ENCODE data around the gene ICAM3.
"Not testable (repeated sequence)": the region's sequence is repeated elsewhere in the genome, so short reads cannot be mapped to it uniquely, and the experiment has no call there.

Gene ICAM3, protein sequence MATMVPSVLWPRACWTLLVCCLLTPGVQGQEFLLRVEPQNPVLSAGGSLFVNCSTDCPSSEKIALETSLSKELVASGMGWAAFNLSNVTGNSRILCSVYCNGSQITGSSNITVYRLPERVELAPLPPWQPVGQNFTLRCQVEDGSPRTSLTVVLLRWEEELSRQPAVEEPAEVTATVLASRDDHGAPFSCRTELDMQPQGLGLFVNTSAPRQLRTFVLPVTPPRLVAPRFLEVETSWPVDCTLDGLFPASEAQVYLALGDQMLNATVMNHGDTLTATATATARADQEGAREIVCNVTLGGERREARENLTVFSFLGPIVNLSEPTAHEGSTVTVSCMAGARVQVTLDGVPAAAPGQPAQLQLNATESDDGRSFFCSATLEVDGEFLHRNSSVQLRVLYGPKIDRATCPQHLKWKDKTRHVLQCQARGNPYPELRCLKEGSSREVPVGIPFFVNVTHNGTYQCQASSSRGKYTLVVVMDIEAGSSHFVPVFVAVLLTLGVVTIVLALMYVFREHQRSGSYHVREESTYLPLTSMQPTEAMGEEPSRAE

GRCh38 chr19:10339380-10339960 lies at the start of gene ICAM3:
Gene ICAM3, minus strand, starts transcription at chr19:10339624. Its CDS starts 10 bp downstream, at chr19:10339614.
- peak within 1 kb of the TSS; percentile 53 for H3K9ac ChIP-seq (ENCODE audit: low read depth, low read length)
- no peak within 1 kb of the TSS; the same call in 1 of the 2 replicates for H3K4me3 ChIP-seq (ENCODE audit: low read length)
- H3K27ac ChIP-seq (ENCODE audit: low read length): no peak within 1 kb of the TSS

DNA sequence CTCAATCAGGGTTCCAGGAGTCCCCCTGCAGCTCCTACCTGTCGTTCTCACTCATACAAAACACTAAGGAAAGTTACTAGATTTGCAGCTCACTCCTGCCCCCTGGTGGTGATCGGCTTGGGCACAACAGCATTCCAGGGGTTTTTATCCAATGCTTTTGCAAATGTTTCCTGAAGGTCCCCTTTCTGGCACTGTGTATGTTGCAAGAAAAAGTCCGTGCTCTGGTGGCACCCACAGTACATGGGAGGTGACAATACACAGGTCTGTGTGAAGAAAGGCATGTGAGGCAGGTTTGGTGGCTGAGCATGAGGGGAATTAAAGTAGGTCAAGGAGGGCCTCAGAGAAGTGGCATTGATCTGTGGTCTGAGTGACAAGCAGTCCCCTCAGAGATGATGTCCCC lies 49.5 kb upstream of the ICAM3 start:
- H3K9ac ChIP-seq (ENCODE audit: low read depth, low read length): no peak overlapping the region

More at GRCh38 chr19:10339380-10339960, at the start of gene ICAM3:
- H3K9me3 ChIP-seq (ENCODE audit: insufficient read depth, low read depth, low read length): no peaks in the 10 kb centered on the region
- H3K4me1 ChIP-seq (ENCODE audit: insufficient read depth, low read length): peaks cover 12% of the 10 kb centered on the region; the same call in 1 of the 2 replicates
- no peaks in the 10 kb centered on the region for H3K36me3 ChIP-seq (ENCODE audit: insufficient read depth, low read depth, low read length)
- H3K27me3 ChIP-seq (ENCODE audit: insufficient read depth, low read length): peaks cover 2% of the 10 kb centered on the region

DNA sequence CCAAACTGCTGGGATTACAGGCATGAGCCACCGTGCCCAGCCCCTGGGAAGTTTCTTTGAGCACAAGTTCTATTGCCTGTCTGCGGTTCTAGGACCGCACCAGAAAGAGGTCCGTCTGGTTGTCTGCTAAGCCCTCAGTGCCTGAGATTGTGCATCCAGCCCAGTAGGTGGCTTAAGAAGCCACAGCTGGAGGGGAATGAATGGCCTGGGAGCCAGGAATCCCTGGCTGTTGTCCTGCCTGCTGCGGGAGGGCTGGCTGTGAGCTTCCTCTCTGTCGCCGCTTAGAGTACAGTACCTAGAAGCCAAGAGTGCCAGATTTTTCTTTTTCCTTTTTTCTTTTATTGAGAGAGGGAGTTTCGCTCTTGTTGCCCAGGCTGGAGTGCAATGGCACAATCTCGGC lies 45.2 kb upstream of the ICAM3 start:
- Histone ChIP-seq H3K9me3 (ENCODE audit: insufficient read depth, low read depth, low read length) (no peaks in the 10 kb centered on the region), H3K9ac (ENCODE audit: low read depth, low read length) (no peak overlapping the region), H3K36me3 (ENCODE audit: insufficient read depth, low read depth, low read length) (no peaks in the 10 kb centered on the region), H3K4me3 (ENCODE audit: low read length) (no peak overlapping the region), H3K27me3 (ENCODE audit: insufficient read depth, low read length) (no peaks in the 10 kb centered on the region), H3K27ac (ENCODE audit: low read length) (no peak overlapping the region), H3K4me1 (ENCODE audit: insufficient read depth, low read length) (0 out of 2 replicates have a peak, but pooled peaks cover 2% of the 10 kb centered on the region)

More for the DNA sequence above, 49.5 kb upstream of the ICAM3 start:
- Histone ChIP-seq H3K4me3 (ENCODE audit: low read length) (no peak overlapping the region), H3K27me3 (ENCODE audit: insufficient read depth, low read length) (no peaks in the 10 kb centered on the region), H3K27ac (ENCODE audit: low read length) (no peak overlapping the region), H3K36me3 (ENCODE audit: insufficient read depth, low read depth, low read length) (peaks cover 23% of the 10 kb centered on the region), H3K9me3 (ENCODE audit: insufficient read depth, low read depth, low read length) (no peaks in the 10 kb centered on the region), H3K4me1 (ENCODE audit: insufficient read depth, low read length) (no peaks in the 10 kb centered on the region)

DNA sequence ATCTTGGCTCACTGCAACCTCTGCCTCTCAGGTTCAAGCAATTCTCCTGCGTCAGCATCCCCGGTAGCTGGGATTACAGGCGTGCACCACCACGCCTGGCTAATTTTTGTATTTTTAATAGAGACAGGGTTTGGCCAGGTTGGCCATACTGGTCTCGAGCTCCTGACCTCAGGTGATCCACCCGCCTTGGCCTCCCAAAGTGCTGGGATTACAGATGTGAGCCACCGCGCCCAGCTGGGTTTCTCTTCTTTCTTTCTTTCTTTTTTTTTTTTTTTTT lies 43.7 kb upstream of the ICAM3 start:
- not testable (repeated sequence) for H3K9me3 ChIP-seq (ENCODE audit: insufficient read depth, low read depth, low read length); H3K4me1 ChIP-seq (ENCODE audit: insufficient read depth, low read length); H3K27ac ChIP-seq (ENCODE audit: low read length); H3K9ac ChIP-seq (ENCODE audit: low read depth, low read length); H3K27me3 ChIP-seq (ENCODE audit: insufficient read depth, low read length); H3K36me3 ChIP-seq (ENCODE audit: insufficient read depth, low read depth, low read length); H3K4me3 ChIP-seq (ENCODE audit: low read length)

DNA sequence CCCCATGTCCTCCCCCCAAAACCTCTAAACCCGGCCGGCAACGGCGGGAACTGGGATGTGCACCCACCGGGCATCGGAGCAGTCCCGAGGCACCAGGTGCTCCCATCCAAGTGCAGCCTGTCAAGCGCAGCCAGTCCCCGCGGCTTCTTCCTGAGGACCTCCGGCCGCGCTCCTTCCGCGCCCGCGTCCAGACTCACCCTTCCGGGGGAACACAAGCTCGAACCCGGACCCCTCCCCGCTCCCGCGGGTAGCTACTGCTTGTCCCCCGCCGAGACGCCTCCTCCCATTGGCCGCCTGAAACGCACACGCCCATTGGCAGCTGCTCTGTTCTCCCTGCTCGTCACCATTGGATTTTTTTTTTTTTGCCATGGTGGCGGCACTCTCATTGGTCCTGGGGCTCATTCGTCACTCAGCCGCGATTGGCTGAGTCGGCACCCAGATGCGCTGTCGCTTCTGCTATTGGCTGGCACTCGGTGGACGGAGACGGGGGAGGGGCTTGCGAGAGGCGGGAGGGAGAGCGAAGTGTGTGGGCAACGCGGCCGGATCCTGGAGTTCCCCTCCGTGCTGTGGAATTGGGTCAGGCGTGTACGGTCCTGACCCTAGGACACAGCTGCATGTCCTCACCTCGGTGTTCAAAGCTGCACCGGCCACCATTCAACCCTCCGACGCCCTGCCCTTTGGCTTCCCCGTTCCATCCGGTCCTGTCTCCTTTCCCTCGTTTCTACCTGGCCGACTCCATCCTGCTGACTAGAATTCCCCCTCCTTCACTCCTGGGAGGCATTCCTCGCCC lies 41.1 kb upstream of the ICAM3 start, which contains the start of gene TYK2:
TYK2 (minus strand) TSS at position 260 of the 790 bp plus-strand sequence. CDS start 2,166 bp downstream, outside the sequence.
- Histone ChIP-seq H3K9me3 (ENCODE audit: insufficient read depth, low read depth, low read length) (no peaks in the 10 kb centered on the region), H3K9ac (ENCODE audit: low read depth, low read length) (peak within 1 kb of the TSS; percentile 85; the same call in 1 of the 2 replicates), H3K4me1 (ENCODE audit: insufficient read depth, low read length) (0 out of 2 replicates have a peak, but pooled peaks cover 2% of the 10 kb centered on the region), H3K4me3 (ENCODE audit: low read length) (peak within 1 kb of the TSS; percentile 93), H3K36me3 (ENCODE audit: insufficient read depth, low read depth, low read length) (peaks cover 3% of the 10 kb centered on the region; the same call in 1 of the 2 replicates), H3K27ac (ENCODE audit: low read length) (peak within 1 kb of the TSS; percentile 59), H3K27me3 (ENCODE audit: insufficient read depth, low read length) (no peaks in the 10 kb centered on the region)

GRCh38 chr19:10379880-10380312 lies 40.5 kb upstream of the ICAM3 start:
- Histone ChIP-seq H3K9me3 (ENCODE audit: insufficient read depth, low read depth, low read length) (no peaks in the 10 kb centered on the region), H3K27ac (ENCODE audit: low read length) (no peak overlapping the region), H3K4me3 (ENCODE audit: low read length) (peak overlapping the region; percentile 93), H3K9ac (ENCODE audit: low read depth, low read length) (peak overlapping the region; percentile 83; the same call in 1 of the 2 replicates), H3K4me1 (ENCODE audit: insufficient read depth, low read length) (0 out of 2 replicates have a peak, but pooled peaks cover 2% of the 10 kb centered on the region), H3K36me3 (ENCODE audit: insufficient read depth, low read depth, low read length) (peaks cover 7% of the 10 kb centered on the region; the same call in 1 of the 2 replicates), H3K27me3 (ENCODE audit: insufficient read depth, low read length) (no peaks in the 10 kb centered on the region)

DNA sequence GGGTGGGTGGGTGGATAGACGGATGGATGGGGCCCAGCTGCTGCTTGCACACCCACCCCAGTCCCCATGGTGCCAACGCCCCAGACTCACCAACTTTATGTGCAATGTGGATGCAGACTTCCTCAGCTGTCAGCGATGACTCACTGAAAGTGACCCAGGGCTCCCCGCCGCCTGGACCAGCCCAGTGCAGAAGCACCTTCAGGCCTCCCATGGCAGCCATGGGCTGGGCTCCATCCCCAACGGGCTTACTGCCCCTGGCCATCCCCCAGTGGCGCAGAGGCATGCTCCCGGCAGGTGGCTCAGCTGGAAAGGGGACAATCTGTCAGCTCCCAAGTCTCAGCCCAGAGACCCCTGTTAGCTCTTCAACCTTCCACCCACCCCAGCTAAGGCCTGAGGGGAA lies 38.7 kb upstream of the ICAM3 start:
- Histone ChIP-seq H3K4me1 (ENCODE audit: insufficient read depth, low read length) (0 out of 2 replicates have a peak, but pooled peaks cover 2% of the 10 kb centered on the region), H3K27ac (ENCODE audit: low read length) (no peak overlapping the region), H3K9ac (ENCODE audit: low read depth, low read length) (no peak overlapping the region), H3K27me3 (ENCODE audit: insufficient read depth, low read length) (no peaks in the 10 kb centered on the region), H3K9me3 (ENCODE audit: insufficient read depth, low read depth, low read length) (no peaks in the 10 kb centered on the region), H3K4me3 (ENCODE audit: low read length) (no peak overlapping the region), H3K36me3 (ENCODE audit: insufficient read depth, low read depth, low read length) (peaks cover 9% of the 10 kb centered on the region; the same call in 1 of the 2 replicates)

- not testable (repeated sequence) for H3K27ac ChIP-seq (ENCODE audit: low read length); H3K9me3 ChIP-seq (ENCODE audit: insufficient read depth, low read depth, low read length); H3K9ac ChIP-seq (ENCODE audit: low read depth, low read length); H3K27me3 ChIP-seq (ENCODE audit: insufficient read depth, low read length); H3K4me3 ChIP-seq (ENCODE audit: low read length); H3K4me1 ChIP-seq (ENCODE audit: insufficient read depth, low read length); H3K36me3 ChIP-seq (ENCODE audit: insufficient read depth, low read depth, low read length)
These were observed 37.8 kb upstream of the ICAM3 start for GRCh38 chr19:10377140-10377640.

GRCh38 chr19:10374931-10375330 lies 35.5 kb upstream of the ICAM3 start:
- Histone ChIP-seq H3K27me3 (ENCODE audit: insufficient read depth, low read length) (no peaks in the 10 kb centered on the region), H3K9ac (ENCODE audit: low read depth, low read length) (no peak overlapping the region), H3K36me3 (ENCODE audit: insufficient read depth, low read depth, low read length) (peaks cover 9% of the 10 kb centered on the region; the same call in 1 of the 2 replicates), H3K9me3 (ENCODE audit: insufficient read depth, low read depth, low read length) (no peaks in the 10 kb centered on the region), H3K27ac (ENCODE audit: low read length) (no peak overlapping the region), H3K4me1 (ENCODE audit: insufficient read depth, low read length) (no peaks in the 10 kb centered on the region), H3K4me3 (ENCODE audit: low read length) (no peak overlapping the region)

GRCh38 chr19:10372690-10373089 lies 33.3 kb upstream of the ICAM3 start:
- H3K4me3 ChIP-seq (ENCODE audit: low read length): no peak overlapping the region
- H3K4me1 ChIP-seq (ENCODE audit: insufficient read depth, low read length): no peaks in the 10 kb centered on the region
- no peaks in the 10 kb centered on the region for H3K9me3 ChIP-seq (ENCODE audit: insufficient read depth, low read depth, low read length)
- no peak overlapping the region for H3K27ac ChIP-seq (ENCODE audit: low read length)
- H3K27me3 ChIP-seq (ENCODE audit: insufficient read depth, low read length): no peaks in the 10 kb centered on the region
- no peak overlapping the region for H3K9ac ChIP-seq (ENCODE audit: low read depth, low read length)
- peaks cover 17% of the 10 kb centered on the region for H3K36me3 ChIP-seq (ENCODE audit: insufficient read depth, low read depth, low read length)
